ENCODE measurements around the gene GCNT2.
"Not testable (repeated sequence)": the region's sequence is repeated elsewhere in the genome, so short reads cannot be mapped to it uniquely, and the experiment has no call there.

Gene GCNT2

GRCh38 chr6:10613723-10614122 is 92.6 kb downstream of the GCNT2 start:
- DNase-seq (ENCODE audit: low read depth), result no peak
- H3K4me3 ChIP-seq (ENCODE audit: control insufficient read depth, low read depth, low read length), result no peak overlapping the region
- TF ChIP-seq CTCF (IDR thresholded peaks at IDR 0.05; ENCODE audit: control insufficient read depth, insufficient read depth, low read depth, low read length, missing control alignments), result no peak

GRCh38 chr6:10615675-10616074 is 94.5 kb downstream of the GCNT2 start:
- TF ChIP-seq CTCF (IDR thresholded peaks at IDR 0.05; ENCODE audit: control insufficient read depth, insufficient read depth, low read depth, low read length, missing control alignments), result no peak
- H3K4me3 ChIP-seq (ENCODE audit: control insufficient read depth, low read depth, low read length), result no peak overlapping the region
- DNase-seq (ENCODE audit: low read depth), result no peak

GRCh38 chr6:10616266-10616665 is 95.1 kb downstream of the GCNT2 start:
- DNase-seq (ENCODE audit: low read depth); H3K4me3 ChIP-seq (ENCODE audit: control insufficient read depth, low read depth, low read length): not testable (repeated sequence)

- H3K4me3 ChIP-seq (ENCODE audit: control insufficient read depth, low read depth, low read length), result no peak overlapping the region
- TF ChIP-seq CTCF (IDR thresholded peaks at IDR 0.05; ENCODE audit: control insufficient read depth, insufficient read depth, low read depth, low read length, missing control alignments), result no peak
- no peak for DNase-seq (ENCODE audit: low read depth)
Observed at GRCh38 chr6:10617008-10617696, 96.0 kb downstream of the GCNT2 start.

GRCh38 chr6:10618409-10618808 is 97.3 kb downstream of the GCNT2 start:
- TF ChIP-seq CTCF (IDR thresholded peaks at IDR 0.05; ENCODE audit: control insufficient read depth, insufficient read depth, low read depth, low read length, missing control alignments), result no peak
- no peak overlapping the region for H3K4me3 ChIP-seq (ENCODE audit: control insufficient read depth, low read depth, low read length)
- DNase-seq (ENCODE audit: low read depth), result no peak

- DNase-seq (ENCODE audit: low read depth), result no peak
- no peak overlapping the region for H3K4me3 ChIP-seq (ENCODE audit: control insufficient read depth, low read depth, low read length)
- no peak for TF ChIP-seq CTCF (IDR thresholded peaks at IDR 0.05; ENCODE audit: control insufficient read depth, insufficient read depth, low read depth, low read length, missing control alignments)
Observed at GRCh38 chr6:10621213-10621612, 100.1 kb downstream of the GCNT2 start.

GRCh38 chr6:10621847-10622246 is 100.7 kb downstream of the GCNT2 start:
- TF ChIP-seq CTCF (IDR thresholded peaks at IDR 0.05; ENCODE audit: control insufficient read depth, insufficient read depth, low read depth, low read length, missing control alignments), result no peak
- H3K4me3 ChIP-seq (ENCODE audit: control insufficient read depth, low read depth, low read length), result no peak overlapping the region
- DNase-seq (ENCODE audit: low read depth), result no peak

Measured in AG09309 (cell line).